Mucosa of rectum (tissue), 2 donors: ENCODE measurements around the gene KNDC1.

Source experiments
- H3K27ac ChIP-seq, 2 donors: one replicate each; pipeline ENCODE4 v1.7.0; 2013; ENCODE audit warnings: inconsistent platforms in 2 of 2, low read depth in 2 of 2, low read length in 2 of 2
- H3K27me3 ChIP-seq, 2 donors: one replicate each; pipeline ENCODE4 v1.7.0; 2013; ENCODE audit warnings: low read length in 2 of 2; ENCODE audit not compliant: control insufficient read depth in 2 of 2, insufficient read depth in 2 of 2
- H3K36me3 ChIP-seq, 2 donors: one replicate each; pipeline ENCODE4 v1.7.0; 2013; ENCODE audit warnings: low read length in 2 of 2; ENCODE audit not compliant: control insufficient read depth in 2 of 2, insufficient read depth in 2 of 2
- H3K4me1 ChIP-seq, 2 donors: one replicate each; pipeline ENCODE4 v1.7.0; 2013; ENCODE audit warnings: low read length in 2 of 2, mild to moderate bottlenecking in 1 of 2; ENCODE audit not compliant: control insufficient read depth in 2 of 2, insufficient read depth in 2 of 2
- H3K4me3 ChIP-seq, 2 donors: one replicate each; pipeline ENCODE4 v1.7.0; 2013; ENCODE audit warnings: low read length in 2 of 2
- H3K9ac ChIP-seq, 2 donors: one replicate each; pipeline ENCODE4 v1.7.0; 2013; ENCODE audit warnings: low read length in 2 of 2, low read depth in 1 of 2, mild to moderate bottlenecking in 1 of 2
- H3K9me3 ChIP-seq, 2 donors: one replicate each; pipeline ENCODE4 v1.7.0; 2013; ENCODE audit warnings: low read length in 2 of 2; ENCODE audit not compliant: control insufficient read depth in 2 of 2
- donor health status: healthy.
- donor health status: Normal muscosa, but diverticular disease.

The KNDC1 gene

GRCh38 chr10:133179651-133180050 lies 19.6 kb downstream of the KNDC1 start:
- Histone ChIP-seq H3K9ac (no peak overlapping the region), H3K27me3 (no peaks in the 10 kb centered on the region), H3K36me3 (no peaks in the 10 kb centered on the region), H3K4me1 (no peaks in the 10 kb centered on the region), H3K9me3 (peaks cover 0 to 7% of the 10 kb centered on the region in 2 donors), H3K4me3 (no peak overlapping the region), H3K27ac (no peak overlapping the region)

GRCh38 chr10:133180192-133180964 lies 20.4 kb downstream of the KNDC1 start:
- peaks cover 0 to 7% of the 10 kb centered on the region in 2 donors for H3K9me3 ChIP-seq
- no peak overlapping the region for H3K9ac ChIP-seq
- no peak overlapping the region for H3K4me3 ChIP-seq
- no peaks in the 10 kb centered on the region for H3K27me3 ChIP-seq
- no peaks in the 10 kb centered on the region for H3K4me1 ChIP-seq
- no peak overlapping the region for H3K27ac ChIP-seq
- no peaks in the 10 kb centered on the region for H3K36me3 ChIP-seq

- H3K27ac ChIP-seq: no peak overlapping the region
- H3K9me3 ChIP-seq: peaks cover 0 to 7% of the 10 kb centered on the region in 2 donors
- no peak overlapping the region for H3K9ac ChIP-seq
- H3K4me3 ChIP-seq: no peak overlapping the region
- H3K36me3 ChIP-seq: no peaks in the 10 kb centered on the region
- no peaks in the 10 kb centered on the region for H3K4me1 ChIP-seq
- H3K27me3 ChIP-seq: no peaks in the 10 kb centered on the region
Measured at GRCh38 chr10:133180965-133181639, 21.1 kb downstream of the KNDC1 start.

- H3K4me1 ChIP-seq: no peaks in the 10 kb centered on the region
- H3K4me3 ChIP-seq: no peak overlapping the region
- H3K9me3 ChIP-seq: peaks cover 0 to 7% of the 10 kb centered on the region in 2 donors
- H3K27ac ChIP-seq: no peak overlapping the region
- H3K27me3 ChIP-seq: no peaks in the 10 kb centered on the region
- H3K36me3 ChIP-seq: no peaks in the 10 kb centered on the region
- H3K9ac ChIP-seq: no peak overlapping the region
Measured at GRCh38 chr10:133182190-133182589, 22.2 kb downstream of the KNDC1 start.

- no peaks in the 10 kb centered on the region for H3K9me3 ChIP-seq
- H3K9ac ChIP-seq: no peak overlapping the region
- no peak overlapping the region for H3K27ac ChIP-seq
- H3K36me3 ChIP-seq: no peaks in the 10 kb centered on the region
- H3K27me3 ChIP-seq: no peaks in the 10 kb centered on the region
- H3K4me3 ChIP-seq: no peak overlapping the region
- H3K4me1 ChIP-seq: no peaks in the 10 kb centered on the region
Measured at GRCh38 chr10:133182791-133183645, 23.0 kb downstream of the KNDC1 start.

- Histone ChIP-seq H3K36me3 (no peaks in the 10 kb centered on the region), H3K9ac (no peak overlapping the region), H3K4me3 (no peak overlapping the region), H3K9me3 (no peaks in the 10 kb centered on the region), H3K4me1 (no peaks in the 10 kb centered on the region), H3K27me3 (no peaks in the 10 kb centered on the region), H3K27ac (no peak overlapping the region)
Measured at GRCh38 chr10:133183646-133184378, 23.8 kb downstream of the KNDC1 start.

GRCh38 chr10:133184591-133185244 lies 24.7 kb downstream of the KNDC1 start:
- no peaks in the 10 kb centered on the region for H3K9me3 ChIP-seq
- no peaks in the 10 kb centered on the region for H3K36me3 ChIP-seq
- H3K9ac ChIP-seq: no peak overlapping the region
- no peaks in the 10 kb centered on the region for H3K27me3 ChIP-seq
- H3K27ac ChIP-seq: no peak overlapping the region
- no peaks in the 10 kb centered on the region for H3K4me1 ChIP-seq
- no peak overlapping the region for H3K4me3 ChIP-seq

GRCh38 chr10:133185421-133185820 lies 25.4 kb downstream of the KNDC1 start:
- Histone ChIP-seq H3K27me3 (no peaks in the 10 kb centered on the region), H3K9me3 (no peaks in the 10 kb centered on the region), H3K4me1 (no peaks in the 10 kb centered on the region), H3K4me3 (no peak overlapping the region), H3K36me3 (no peaks in the 10 kb centered on the region), H3K27ac (no peak overlapping the region), H3K9ac (no peak overlapping the region)

GRCh38 chr10:133185916-133186315 lies 25.9 kb downstream of the KNDC1 start:
- Histone ChIP-seq H3K4me1 (no peaks in the 10 kb centered on the region), H3K27ac (no peak overlapping the region), H3K36me3 (no peaks in the 10 kb centered on the region), H3K27me3 (no peaks in the 10 kb centered on the region), H3K9me3 (no peaks in the 10 kb centered on the region), H3K4me3 (no peak overlapping the region), H3K9ac (no peak overlapping the region)
